Caco-2 (cell line): ENCODE data around the gene RAB30. TPM values are rescaled to one million over a fixed set of nuclear protein-coding genes. Genes with fewer than 3 reads are reported as not detected.
A peak's percentile ranks its signal among the peaks of the same experiment; 100 is the strongest.

Experiments used
- BruUV-seq: library from RNA; stranded (reverse); fragments of 400-500 nt; replicated peaks from 2 replicates; lab custom pipeline; 2021; lab: Mats Ljungman, UMichigan
- CTCF ChIA-PET: fragments of 300-600 bp; sonication (Branson Sonifier 250); formaldehyde crosslinking; loops from one replicate; lab custom pipeline; 2022; ENCODE audit warnings: antibody characterized with exemption; lab: Charles Lee
- POLR2A ChIA-PET: fragments of 300-600 bp; sonication (Branson Sonifier 250); formaldehyde crosslinking; loops from one replicate; lab custom pipeline; 2022; ENCODE audit warnings: antibody characterized with exemption; lab: Charles Lee
- DNase-seq, 2 experiments: peaks; one replicate each; pipeline versions ENCODE4 v3.0.0 to v3.0.0-alpha.2; 2020 to 2022
- H3K27me3 ChIP-seq: replicated peaks from 2 replicates; pipeline ENCODE4 v1.6.0; 2011; ENCODE audit warnings: low read length; ENCODE audit not compliant: control insufficient read depth, insufficient read depth
- H3K36me3 ChIP-seq: 2 replicates; pipeline ENCODE4 v1.5.1; 2011; ENCODE audit warnings: low read length; ENCODE audit not compliant: control insufficient read depth, insufficient read depth
- H3K4me1 ChIP-seq: fragments of 250-450 bp; sonication (Bioruptor Pico); 2 replicates; pipeline ENCODE4 v1.5.1; 2020; ENCODE audit warnings: mild to moderate bottlenecking
- H3K4me3 ChIP-seq: 2 replicates; pipeline ENCODE4 v1.5.1; 2011; ENCODE audit warnings: low read depth, mild to moderate bottlenecking, control low read depth, low read length
- H3K9me3 ChIP-seq: fragments of 250-450 bp; sonication (Bioruptor Pico); 2 replicates; pipeline ENCODE4 v1.5.1; 2020; ENCODE audit warnings: mild to moderate bottlenecking, moderate library complexity
- H3K27ac Mint-ChIP-seq: one replicate; pipeline ENCODE4 v1.8.0; 2022; ENCODE audit warnings: mixed read lengths; ENCODE audit not compliant: unreplicated experiment
- H3K27me3 Mint-ChIP-seq: one replicate; pipeline ENCODE4 v1.8.0; 2022; ENCODE audit warnings: mixed read lengths; ENCODE audit not compliant: insufficient read depth, unreplicated experiment
- H3K36me3 Mint-ChIP-seq: one replicate; pipeline ENCODE4 v1.8.0; 2022; ENCODE audit warnings: mild to moderate bottlenecking, mixed read lengths; ENCODE audit not compliant: insufficient read depth, unreplicated experiment
- H3K4me1 Mint-ChIP-seq: one replicate; pipeline ENCODE4 v1.8.0; 2022; ENCODE audit warnings: low read depth, mixed read lengths; ENCODE audit not compliant: unreplicated experiment
- H3K4me3 Mint-ChIP-seq: one replicate; pipeline ENCODE4 v1.8.0; 2022; ENCODE audit warnings: mild to moderate bottlenecking, moderate library complexity, mixed read lengths; ENCODE audit not compliant: unreplicated experiment
- H3K9me3 Mint-ChIP-seq: one replicate; pipeline ENCODE4 v1.8.0; 2022; ENCODE audit warnings: mixed read lengths; ENCODE audit not compliant: unreplicated experiment
- intact Hi-C: fragments of 100-400 bp; cut with micrococcal nuclease; formaldehyde crosslinking; loops from one replicate; pipeline ENCODE4 v1.10.0; 2022; ENCODE audit not compliant: unreplicated experiment
- total RNA-seq: library from RNA; stranded (reverse); gene quantifications from 2 replicates; pipeline ENCODE4 v1.2.3, GENCODE V29; 2022
- TF ChIP-seq, protein P1 (sequence below), 2 experiments: fragments of 200-600 bp in 1 of 2; IDR thresholded peaks; 1 replicate in 1 of 2; 2 replicates in 1 of 2; pipeline versions ENCODE4 v1.5.1 to v1.8.0; 2011 to 2022; ENCODE audit warnings: antibody characterized with exemption in 1 of 2, control low read depth in 1 of 2, inconsistent platforms in 1 of 2, low read depth in 1 of 2, low read length in 1 of 2, mild to moderate bottlenecking in 1 of 2, moderate library complexity in 1 of 2; ENCODE audit not compliant: insufficient read depth in 1 of 2, severe bottlenecking in 1 of 2, unreplicated experiment in 1 of 2

Gene RAB30
- total RNA-seq, 1 experiment from 2014 or later = 13.5 TPM

DNA sequence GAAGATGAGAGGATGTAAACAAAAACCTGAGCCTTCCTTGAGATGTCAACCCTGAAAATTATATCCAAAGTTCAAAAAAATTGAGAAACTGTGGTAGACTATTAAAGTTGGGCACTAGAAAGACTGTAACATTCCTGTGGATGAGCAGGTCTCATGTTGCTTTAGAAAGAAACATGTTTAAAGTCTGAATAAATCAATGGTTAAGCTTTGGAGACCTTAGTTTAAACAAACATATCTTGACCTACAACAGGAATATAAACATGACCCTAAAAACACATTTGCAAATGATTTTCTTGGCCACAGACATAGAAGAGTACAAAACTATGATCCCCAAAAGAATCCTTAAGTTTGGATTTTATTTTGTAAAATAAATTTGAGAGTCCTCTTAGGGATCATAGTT is 47.1 kb upstream of the RAB30 start:
- Histone ChIP-seq H3K9me3 (no peaks in the 10 kb centered on the region), H3K36me3 (no peaks in the 10 kb centered on the region), H3K27me3 (no peaks in the 10 kb centered on the region), H3K4me3 (no peak overlapping the region), H3K4me1 (no peaks in the 10 kb centered on the region)
- intact Hi-C loops = no loop called here
- H3K4me1 Mint-ChIP-seq = peaks cover 6% of the 10 kb centered on the region
- TF ChIP-seq, protein P1, sequence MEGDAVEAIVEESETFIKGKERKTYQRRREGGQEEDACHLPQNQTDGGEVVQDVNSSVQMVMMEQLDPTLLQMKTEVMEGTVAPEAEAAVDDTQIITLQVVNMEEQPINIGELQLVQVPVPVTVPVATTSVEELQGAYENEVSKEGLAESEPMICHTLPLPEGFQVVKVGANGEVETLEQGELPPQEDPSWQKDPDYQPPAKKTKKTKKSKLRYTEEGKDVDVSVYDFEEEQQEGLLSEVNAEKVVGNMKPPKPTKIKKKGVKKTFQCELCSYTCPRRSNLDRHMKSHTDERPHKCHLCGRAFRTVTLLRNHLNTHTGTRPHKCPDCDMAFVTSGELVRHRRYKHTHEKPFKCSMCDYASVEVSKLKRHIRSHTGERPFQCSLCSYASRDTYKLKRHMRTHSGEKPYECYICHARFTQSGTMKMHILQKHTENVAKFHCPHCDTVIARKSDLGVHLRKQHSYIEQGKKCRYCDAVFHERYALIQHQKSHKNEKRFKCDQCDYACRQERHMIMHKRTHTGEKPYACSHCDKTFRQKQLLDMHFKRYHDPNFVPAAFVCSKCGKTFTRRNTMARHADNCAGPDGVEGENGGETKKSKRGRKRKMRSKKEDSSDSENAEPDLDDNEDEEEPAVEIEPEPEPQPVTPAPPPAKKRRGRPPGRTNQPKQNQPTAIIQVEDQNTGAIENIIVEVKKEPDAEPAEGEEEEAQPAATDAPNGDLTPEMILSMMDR (IDR thresholded peaks at IDR 0.05; ENCODE audit: insufficient read depth in 1 of 2, low read depth in 1 of 2, low read length in 1 of 2, severe bottlenecking in 1 of 2, unreplicated experiment in 1 of 2) = no peak
- no peak overlapping the region for H3K27ac Mint-ChIP-seq
- ChIA-PET CTCF (interaction anchor here (0.9 kb wide), 1 partner anchor 26 kb away, joined by 3 read pairs; no protein-coding TSS in a partner anchor), POLR2A (no interaction called here)
- H3K9me3 Mint-ChIP-seq = no peaks in the 10 kb centered on the region
- no peak for DNase-seq
- H3K36me3 Mint-ChIP-seq = no peaks in the 10 kb centered on the region
- BruUV-seq = no TSS peak
- H3K27me3 Mint-ChIP-seq = no peaks in the 10 kb centered on the region
- H3K4me3 Mint-ChIP-seq = no peak overlapping the region

DNA sequence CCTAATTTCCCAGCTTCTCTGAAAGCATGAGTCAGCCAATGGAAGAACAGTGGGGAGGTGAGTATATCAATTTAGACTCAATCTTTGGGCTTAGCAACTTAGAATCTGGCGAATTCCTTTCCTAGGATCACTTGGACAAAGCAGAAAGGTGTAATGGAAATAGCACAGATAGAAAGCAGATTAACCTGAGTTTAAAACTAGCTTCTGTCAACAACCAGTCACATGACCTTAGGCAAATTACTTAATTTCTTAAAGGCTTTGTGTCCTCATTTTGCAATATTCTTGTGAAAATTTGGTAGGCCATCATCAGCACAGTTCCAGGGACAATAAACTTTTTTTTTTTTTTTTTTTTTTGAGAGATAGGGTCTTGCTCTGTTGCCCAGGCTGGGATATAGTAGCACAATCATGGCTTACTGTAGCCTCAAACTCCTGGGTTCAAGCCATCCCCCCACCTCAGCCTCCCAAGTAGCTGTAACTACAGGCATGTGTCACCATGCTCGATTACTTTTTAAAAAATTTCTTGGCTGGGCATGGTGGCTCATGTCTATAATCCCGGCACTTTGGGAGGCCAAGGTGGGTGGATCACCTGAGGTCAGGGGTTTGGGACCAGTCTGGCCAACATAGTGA is 44.4 kb upstream of the RAB30 start:
- DNase-seq = no peak
- Histone ChIP-seq H3K9me3 (no peaks in the 10 kb centered on the region), H3K4me1 (no peaks in the 10 kb centered on the region; the same call in 1 of the 2 replicates), H3K27me3 (no peaks in the 10 kb centered on the region), H3K4me3 (no peak overlapping the region), H3K36me3 (no peaks in the 10 kb centered on the region)
- Mint-ChIP-seq H3K9me3 (no peaks in the 10 kb centered on the region), H3K27me3 (no peaks in the 10 kb centered on the region), H3K36me3 (no peaks in the 10 kb centered on the region), H3K4me1 (peaks cover 6% of the 10 kb centered on the region), H3K4me3 (no peak overlapping the region), H3K27ac (no peak overlapping the region)
- BruUV-seq = no TSS peak
- intact Hi-C loops = no loop called here
- TF ChIP-seq, protein P1 (IDR thresholded peaks at IDR 0.05; ENCODE audit: insufficient read depth in 1 of 2, low read depth in 1 of 2, low read length in 1 of 2, severe bottlenecking in 1 of 2, unreplicated experiment in 1 of 2) = no peak
- ChIA-PET POLR2A (interaction anchor here (0.8 to 1.2 kb wide), 3 partner anchors 23 to 41 kb away, joined by 3 to 9 read pairs (median 6); partner anchors contain the start of gene PCF11), CTCF (interaction anchor here (0.6 to 1.1 kb wide), 2 partner anchors 22 to 24 kb away, joined by 3 to 5 read pairs; no protein-coding TSS in a partner anchor)

DNA sequence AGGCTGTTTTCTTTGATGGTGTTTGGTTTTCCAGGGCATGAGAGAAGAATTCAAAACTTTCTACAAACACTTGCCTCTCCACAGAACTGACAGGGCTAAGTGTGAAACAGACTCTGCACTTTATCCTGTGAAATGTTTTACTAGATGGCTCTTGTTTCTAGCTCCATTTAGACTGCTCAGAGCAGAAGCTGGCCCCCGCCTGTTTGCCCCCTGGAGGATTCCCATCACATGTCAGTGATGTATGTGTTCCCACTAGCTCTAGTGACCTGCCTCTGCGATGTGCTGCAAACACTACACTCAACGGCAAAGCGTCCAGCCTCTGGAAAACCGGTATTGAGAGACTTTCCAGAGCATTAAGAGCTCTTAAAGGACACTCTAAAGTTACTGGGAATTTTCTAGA is 43.9 kb upstream of the RAB30 start:
- H3K27me3 Mint-ChIP-seq = no peaks in the 10 kb centered on the region
- H3K4me3 Mint-ChIP-seq = no peak overlapping the region
- no peaks in the 10 kb centered on the region; the same call in 1 of the 2 replicates for H3K4me1 ChIP-seq
- no peaks in the 10 kb centered on the region for H3K9me3 Mint-ChIP-seq
- CTCF ChIA-PET = interaction anchor here (0.6 to 1.1 kb wide), 2 partner anchors 21 to 23 kb away, joined by 3 to 5 read pairs; no protein-coding TSS in a partner anchor
- BruUV-seq = no TSS peak
- TF ChIP-seq, protein P1 (IDR thresholded peaks at IDR 0.05; ENCODE audit: insufficient read depth in 1 of 2, low read depth in 1 of 2, low read length in 1 of 2, severe bottlenecking in 1 of 2, unreplicated experiment in 1 of 2) = peak in 1 of 2 experiments; percentile 36
- POLR2A ChIA-PET = interaction anchor here (0.8 to 1.2 kb wide), 3 partner anchors 23 to 41 kb away, joined by 3 to 9 read pairs (median 6); partner anchors contain the start of gene PCF11
- H3K4me3 ChIP-seq = no peak overlapping the region
- H3K36me3 ChIP-seq = no peaks in the 10 kb centered on the region
- no peaks in the 10 kb centered on the region for H3K36me3 Mint-ChIP-seq
- no peaks in the 10 kb centered on the region for H3K27me3 ChIP-seq
- H3K27ac Mint-ChIP-seq = no peak overlapping the region
- peak in 1 of 2 experiments; percentile 24 for DNase-seq
- peaks cover 6% of the 10 kb centered on the region for H3K4me1 Mint-ChIP-seq
- no peaks in the 10 kb centered on the region for H3K9me3 ChIP-seq
- intact Hi-C loops = no loop called here
